GM21737 (cell line): ENCODE measurements around the gene TCF21.
"Not testable (repeated sequence)": the region's sequence is repeated elsewhere in the genome, so short reads cannot be mapped to it uniquely, and the experiment has no call there.

Experiments
- ATAC-seq: cut with Tn5 transposase; IDR thresholded peaks from one replicate; pipeline ENCODE4 v1.9.1; 2021; ENCODE audit warnings: mild to moderate bottlenecking, moderate library complexity; ENCODE audit not compliant: unreplicated experiment

Gene TCF21

GRCh38 chr6:133888929-133889556 is at the start of gene TCF21:
TCF21 (plus strand) TSS chr6:133889113; CDS start chr6:133889398, 285 bp downstream.
- ATAC-seq, result no peak

- no peak for ATAC-seq
These were observed 47.7 kb upstream of the TCF21 start for GRCh38 chr6:133841176-133841575.

DNA sequence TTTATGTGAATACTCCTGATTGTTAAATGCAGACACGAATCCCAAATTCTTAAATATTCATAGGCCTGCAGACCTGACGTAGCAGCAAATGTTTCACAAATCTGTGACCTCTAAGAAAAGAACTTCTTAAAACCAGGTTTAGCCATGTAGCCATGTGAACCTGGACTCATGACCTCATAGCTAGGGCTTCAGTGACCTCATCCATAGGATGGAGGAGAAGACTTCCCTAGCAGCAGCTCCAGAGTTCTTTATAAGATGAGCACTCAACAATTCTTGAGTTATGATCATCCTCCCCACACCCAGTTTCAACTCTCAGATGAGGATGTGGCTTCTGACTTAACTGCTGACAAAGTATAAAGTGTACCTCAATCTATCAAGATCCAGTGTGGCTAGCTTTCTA is 45.8 kb upstream of the TCF21 start:
- no peak for ATAC-seq

GRCh38 chr6:133844709-133845108 is 44.2 kb upstream of the TCF21 start:
- ATAC-seq, result no peak

- no peak for ATAC-seq
These were observed 34.9 kb upstream of the TCF21 start for GRCh38 chr6:133854041-133854363.

DNA sequence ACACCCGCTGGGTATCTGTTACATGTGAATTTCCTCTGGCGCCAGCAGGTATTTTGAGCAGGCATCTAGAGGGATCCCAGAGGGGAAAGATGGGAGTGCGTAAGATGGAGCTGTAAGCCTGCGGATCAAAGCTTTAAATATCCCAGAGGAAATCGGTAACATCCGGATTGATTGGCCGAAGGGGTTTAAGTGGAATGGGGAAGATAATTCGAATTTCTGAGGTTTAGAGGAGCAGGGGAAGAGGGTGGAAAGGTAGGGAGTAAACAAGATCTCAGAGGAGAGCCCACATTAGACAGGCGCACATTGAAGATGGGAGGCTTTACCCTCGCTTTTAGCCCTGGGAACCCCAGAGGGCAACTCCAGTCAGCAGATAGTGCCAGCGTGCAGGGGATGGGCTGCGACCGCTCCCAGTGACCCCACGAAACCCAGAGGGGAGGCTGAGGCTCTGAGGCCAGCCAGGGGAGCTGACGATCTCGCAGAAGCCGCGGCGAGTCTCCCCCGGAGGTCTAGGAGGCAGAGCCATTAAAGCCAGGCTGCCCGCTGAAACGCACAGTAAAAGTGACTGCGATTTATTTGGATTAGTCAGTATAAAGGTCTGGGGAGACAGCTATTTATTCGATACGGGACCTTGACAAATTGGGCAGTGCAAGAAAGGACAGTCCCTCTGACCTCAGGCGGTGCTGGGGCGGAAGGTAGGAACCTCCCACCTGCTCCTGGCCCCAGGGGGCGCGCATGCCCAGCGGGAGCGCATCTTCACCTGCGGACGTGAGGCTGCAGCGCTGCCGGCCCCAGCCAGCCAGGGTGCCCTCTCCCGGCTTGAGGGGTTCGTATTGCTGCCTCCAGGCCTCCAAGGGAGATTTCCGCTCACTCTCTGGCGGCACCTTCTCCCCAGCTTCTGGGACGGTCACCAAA is 34.3 kb upstream of the TCF21 start:
- ATAC-seq, result no peak

DNA sequence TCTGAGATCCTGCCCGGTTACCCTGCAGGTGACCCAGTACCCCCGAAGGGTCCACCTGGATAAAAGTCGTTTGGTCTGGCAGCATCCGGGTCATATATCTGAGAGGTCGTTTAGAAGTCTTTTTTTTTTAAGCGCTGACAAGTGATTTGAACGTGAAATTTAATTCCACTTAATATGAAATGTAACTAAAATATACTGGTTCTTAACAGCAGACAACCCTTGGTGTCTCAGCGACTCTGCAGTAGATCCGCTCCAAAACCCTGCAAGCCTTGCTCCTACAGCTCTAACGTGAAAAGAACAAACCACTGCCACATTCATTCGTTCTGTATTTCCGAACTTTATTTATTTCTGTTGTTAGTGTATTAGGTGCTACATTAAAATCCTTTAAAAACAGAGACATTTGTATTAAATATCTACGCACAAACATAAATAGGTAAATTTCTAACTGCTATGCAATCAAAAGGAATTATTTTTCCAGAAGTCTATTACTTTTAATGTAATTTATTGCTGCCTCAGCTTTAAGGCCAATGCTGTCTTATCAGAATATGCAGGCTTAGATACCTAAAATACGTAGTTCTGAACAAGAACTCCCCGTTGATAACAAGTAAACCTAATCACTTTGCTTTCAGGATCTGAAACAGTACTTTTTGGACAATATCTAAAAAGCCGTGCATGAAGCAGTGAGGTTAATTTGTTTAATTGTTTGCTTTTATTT is 33.5 kb upstream of the TCF21 start:
- ATAC-seq, result no peak

DNA sequence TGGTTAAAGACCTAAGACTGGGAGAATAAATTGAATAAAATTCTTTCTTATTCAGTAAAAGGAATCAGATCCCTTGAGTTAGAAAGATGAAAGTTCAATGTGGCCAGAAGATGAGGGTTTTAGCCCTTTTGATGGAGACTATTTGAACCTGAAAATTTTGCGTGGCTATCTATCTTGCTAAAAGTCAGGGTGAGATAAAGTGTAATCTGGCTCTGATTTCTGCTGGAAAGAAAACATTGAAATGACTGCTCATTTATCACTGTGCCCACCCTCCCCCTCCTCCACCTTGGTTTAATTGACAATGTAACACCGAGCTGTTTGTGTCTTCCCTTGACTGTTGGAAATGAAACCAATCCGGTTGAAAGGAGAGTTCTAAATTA is 32.9 kb upstream of the TCF21 start:
- ATAC-seq, result no peak

GRCh38 chr6:133856911-133857310 is 32.0 kb upstream of the TCF21 start:
- no peak for ATAC-seq

GRCh38 chr6:133857696-133858095 is 31.2 kb upstream of the TCF21 start:
- no peak for ATAC-seq

DNA sequence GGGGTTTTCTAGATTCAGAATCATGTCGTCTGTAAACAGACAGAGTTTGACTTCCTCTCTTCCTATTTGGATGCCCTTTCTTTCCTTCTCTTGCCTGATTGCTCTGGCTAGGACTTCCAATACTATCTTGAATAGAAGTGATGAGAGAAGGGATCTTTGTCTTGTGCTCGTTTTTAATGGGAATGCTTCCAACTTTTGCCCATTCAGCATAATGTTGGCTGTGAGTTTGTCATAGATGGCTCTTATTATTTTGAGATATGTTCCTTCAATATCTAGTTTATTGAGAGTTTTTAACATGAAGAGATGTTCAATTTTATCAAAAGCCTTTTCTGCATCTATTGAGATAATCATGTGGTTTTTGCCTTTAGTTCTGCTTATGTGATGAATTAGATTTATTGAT is 27.6 kb upstream of the TCF21 start:
- ATAC-seq, result not testable (repeated sequence)

- ATAC-seq, result no peak
These were observed 25.7 kb upstream of the TCF21 start for GRCh38 chr6:133863228-133863627.

DNA sequence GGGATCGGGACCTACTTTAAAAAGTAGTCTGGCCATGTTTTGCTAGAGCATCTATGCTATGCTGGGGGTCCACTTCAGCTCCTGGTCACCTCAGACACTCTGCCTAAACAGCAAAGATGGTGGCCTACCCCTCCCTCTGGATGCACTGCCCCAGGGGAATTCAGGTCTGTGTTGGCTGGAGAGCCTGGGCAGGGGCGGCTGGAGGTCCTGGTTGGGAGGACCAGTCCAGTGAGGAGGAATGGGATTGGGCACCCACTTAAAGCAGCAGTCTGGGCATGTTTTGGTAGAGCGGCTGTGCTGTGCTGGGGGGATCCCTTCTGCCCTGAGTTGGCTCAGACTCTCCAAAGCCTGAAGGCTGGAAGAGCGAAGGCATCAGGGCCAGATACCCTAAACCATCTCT is 23.2 kb upstream of the TCF21 start:
- ATAC-seq, result no peak

- ATAC-seq, result no peak
These were observed 17.8 kb upstream of the TCF21 start for GRCh38 chr6:133871131-133871530.

DNA sequence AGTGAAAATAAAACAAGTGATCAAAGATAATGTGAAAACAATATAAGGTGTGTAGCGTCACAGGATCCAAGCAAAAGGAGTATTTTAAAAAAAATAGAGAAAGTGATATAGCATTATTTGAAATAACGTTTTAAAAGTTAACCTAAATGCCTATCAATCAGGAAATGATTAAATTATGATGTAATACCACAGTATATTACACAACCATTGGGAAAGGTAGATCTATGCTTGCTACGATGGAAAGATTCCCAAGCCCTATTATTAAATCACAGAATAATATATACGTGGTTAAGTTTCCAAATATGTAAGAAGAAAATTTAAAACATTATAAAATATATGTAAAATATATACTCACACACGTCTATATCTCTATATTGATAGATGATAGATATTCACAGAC is 15.4 kb upstream of the TCF21 start:
- ATAC-seq, result no peak

- ATAC-seq, result no peak
These were observed 11.8 kb upstream of the TCF21 start for GRCh38 chr6:133877116-133877515.

- ATAC-seq, result no peak
These were observed 8.9 kb upstream of the TCF21 start for GRCh38 chr6:133880006-133880405.

DNA sequence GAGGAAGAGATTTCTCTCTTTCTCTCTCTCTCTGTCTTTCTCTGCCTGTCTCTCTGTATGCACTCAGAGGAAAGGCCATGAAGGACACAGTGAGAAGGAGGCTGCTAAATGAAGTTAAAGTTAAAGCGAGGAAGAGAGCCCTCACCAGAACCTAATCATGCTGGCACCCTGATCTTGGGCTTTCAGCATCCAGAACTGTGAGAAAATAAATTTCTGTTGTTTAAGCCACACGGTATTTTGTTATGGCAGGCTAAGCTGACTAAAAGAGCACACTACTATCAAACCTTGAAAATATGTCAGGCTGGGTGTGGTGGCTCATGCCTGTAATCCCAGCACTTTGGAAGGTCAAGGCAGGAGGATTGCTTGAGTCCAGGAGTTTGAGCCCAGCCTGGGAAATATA is 8.0 kb upstream of the TCF21 start:
- ATAC-seq, result no peak

- no peak for ATAC-seq
These were observed 2.7 kb upstream of the TCF21 start for GRCh38 chr6:133886104-133886775.

GRCh38 chr6:133887156-133887879 is 1.6 kb upstream of the TCF21 start:
- no peak for ATAC-seq

DNA sequence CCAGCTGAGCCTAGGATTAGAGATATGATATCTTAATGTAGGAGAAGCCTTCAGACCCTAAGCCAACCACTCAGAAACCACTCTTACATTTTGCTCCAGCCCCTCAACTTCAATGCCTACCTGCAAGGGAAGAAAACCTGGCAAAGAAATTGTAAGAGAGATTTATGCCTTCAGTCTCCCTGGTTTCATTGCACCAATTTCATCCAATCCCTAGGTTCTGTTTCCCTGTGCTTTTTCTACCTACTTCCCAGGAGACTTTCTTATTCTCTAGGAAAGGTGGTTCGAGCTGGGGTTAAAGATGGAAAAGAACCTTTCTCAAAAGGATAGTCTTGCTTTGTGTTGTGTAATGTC is 1.1 kb upstream of the TCF21 start:
- no peak for ATAC-seq
